Amygdala (tissue), 56 donors: ENCODE measurements around the gene KCTD7.
"Not testable (repeated sequence)": the region's sequence is repeated elsewhere in the genome, so short reads cannot be mapped to it uniquely, and the experiment has no call there.

Experiments used
- DNase-seq, 56 donors: peaks; one replicate each; lab custom pipeline; 2025; lab: John Stamatoyannopoulos, UW

Gene KCTD7

GRCh38 chr7:66628361-66629221 lies at the start of gene KCTD7:
TSS of gene KCTD7 (plus strand) at chr7:66628881. CDS start at chr7:66629065, 184 bp downstream.
- DNase-seq = peak; percentile 51 to 100 (median 98)

GRCh38 chr7:66580380-66580779 lies 48.3 kb upstream of the KCTD7 start:
- not testable (repeated sequence) for DNase-seq

- not testable (repeated sequence) for DNase-seq
Measured at GRCh38 chr7:66582816-66583489, 45.7 kb upstream of the KCTD7 start.

GRCh38 chr7:66583490-66584110 lies 45.1 kb upstream of the KCTD7 start:
- no peak for DNase-seq

DNA sequence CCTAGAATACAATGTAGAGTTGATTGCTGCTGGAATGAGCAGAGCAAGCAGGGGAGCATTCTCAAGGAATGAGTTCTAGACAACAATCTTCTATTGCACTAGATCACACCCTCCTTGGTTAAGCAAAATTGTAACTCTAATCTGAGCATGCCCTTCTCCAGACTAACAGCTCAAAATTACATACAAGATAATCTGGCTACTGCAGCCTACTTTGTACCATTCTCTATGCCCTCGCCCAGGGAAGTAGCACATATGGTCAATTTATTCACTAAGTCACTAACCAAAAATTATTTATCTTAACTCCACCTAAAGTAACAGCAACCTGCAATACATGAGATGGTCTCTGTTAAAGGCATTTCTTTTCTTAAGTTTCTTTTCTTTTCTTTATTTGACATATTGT lies 42.5 kb upstream of the KCTD7 start:
- no peak for DNase-seq

- not testable (repeated sequence) for DNase-seq
Measured at GRCh38 chr7:66588226-66588625, 40.5 kb upstream of the KCTD7 start.

DNA sequence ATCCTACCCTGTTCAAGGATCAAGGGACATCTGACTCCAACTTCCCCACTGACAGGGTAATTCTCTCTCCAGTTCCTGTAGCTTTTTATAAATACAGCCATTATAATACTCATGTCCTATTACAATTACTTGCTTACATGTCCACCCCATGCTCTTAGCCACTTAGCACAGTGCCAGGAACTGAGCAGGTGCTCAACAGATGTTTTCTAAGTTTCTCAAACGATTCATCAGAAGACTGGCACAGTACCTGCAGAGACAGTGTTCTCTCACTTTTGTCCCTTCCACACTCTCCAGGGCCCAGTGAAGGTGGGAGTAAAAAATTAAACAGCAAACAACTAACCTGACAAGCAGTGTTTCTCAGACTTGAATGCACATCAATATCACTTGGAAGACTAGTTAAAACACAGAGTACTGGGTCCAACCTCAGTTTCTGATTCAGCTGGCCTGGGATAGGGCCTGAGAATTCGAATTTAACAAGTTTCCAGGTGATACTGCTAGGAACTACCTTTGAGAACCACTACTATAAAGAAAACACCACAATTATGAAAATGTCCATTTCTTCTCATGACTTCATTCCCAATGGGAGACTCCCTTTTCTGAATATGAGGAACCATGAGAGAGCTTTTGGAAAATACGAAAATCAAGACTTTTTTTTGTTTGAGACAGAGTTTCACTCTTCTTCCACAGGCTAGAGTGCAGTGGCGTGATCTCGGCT lies 39.7 kb upstream of the KCTD7 start:
- DNase-seq = not testable (repeated sequence)

DNA sequence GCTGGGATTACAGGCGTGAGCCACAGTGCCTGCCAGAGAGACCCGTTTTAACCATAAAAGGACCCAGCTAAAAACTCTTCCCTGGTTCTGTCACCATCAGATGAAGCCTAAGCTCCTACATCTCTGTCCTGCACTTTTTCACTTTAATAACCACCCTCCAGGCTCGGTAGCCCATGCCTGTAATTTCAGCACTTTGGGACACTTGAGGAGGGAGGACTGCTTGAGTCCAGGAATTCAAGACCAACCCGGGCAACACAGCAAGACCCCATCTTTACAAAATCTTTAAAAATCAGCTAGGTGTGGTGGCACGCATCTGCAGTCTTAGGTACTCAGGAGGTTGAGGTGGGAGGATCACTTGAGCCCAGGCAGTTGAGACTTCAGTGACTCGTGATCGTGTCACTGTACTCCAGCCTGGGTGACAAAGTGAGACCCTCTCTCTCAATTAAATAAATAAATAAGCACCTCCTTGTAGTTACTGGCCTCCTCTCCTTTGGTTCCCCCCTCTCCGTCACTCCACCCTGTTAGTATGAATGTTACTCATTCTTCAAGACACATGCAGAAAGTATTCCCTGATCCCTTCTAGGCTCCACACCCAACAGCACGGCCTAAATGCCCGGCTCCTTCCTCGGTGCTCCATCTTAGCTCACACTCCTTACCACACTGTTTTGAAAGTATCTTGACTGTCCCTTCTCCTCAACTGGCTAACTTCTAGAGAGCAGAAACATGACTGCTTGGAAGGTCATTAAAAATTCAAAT lies 38.2 kb upstream of the KCTD7 start:
- DNase-seq = not testable (repeated sequence)

DNA sequence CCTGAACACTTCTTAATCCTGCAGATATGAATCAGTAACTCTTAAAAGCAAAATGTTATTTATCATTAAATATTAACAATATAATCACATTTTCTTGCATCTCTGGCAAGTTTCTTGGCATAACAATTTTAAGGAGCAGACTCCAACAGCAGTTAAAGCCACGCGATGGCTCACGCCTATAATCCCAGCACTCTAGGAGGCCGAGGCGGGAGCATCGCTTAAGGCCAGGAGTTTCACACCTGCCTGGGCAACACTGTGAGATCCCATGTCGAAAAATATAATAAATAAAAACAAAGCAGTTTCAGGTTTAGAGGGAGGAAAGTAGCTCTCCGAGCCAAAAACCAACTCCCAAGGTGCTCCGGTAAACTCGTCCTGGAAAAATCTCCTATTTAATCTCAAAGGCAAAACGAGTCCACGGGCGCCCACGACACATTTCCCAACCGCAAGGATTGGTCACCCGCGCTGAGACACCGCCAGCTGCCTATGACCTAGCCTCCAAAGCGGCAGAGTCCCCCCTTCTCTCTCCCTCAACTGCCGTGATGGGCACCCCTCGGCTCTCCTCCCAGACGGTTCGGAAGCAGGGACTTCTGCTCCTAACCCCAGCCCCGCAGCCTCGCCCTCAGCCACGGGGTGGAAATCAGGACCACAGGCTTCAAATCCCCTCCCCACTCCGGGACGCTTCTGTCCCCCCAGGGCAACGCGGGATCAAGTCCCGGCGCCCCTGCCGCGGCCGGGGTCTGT lies 37.5 kb upstream of the KCTD7 start:
- peak in 4 of 56 donors; percentile 19 to 40 (median 34) for DNase-seq

- peak; percentile 27 to 93 (median 81) for DNase-seq
Measured at GRCh38 chr7:66591799-66592596, 36.7 kb upstream of the KCTD7 start.

DNA sequence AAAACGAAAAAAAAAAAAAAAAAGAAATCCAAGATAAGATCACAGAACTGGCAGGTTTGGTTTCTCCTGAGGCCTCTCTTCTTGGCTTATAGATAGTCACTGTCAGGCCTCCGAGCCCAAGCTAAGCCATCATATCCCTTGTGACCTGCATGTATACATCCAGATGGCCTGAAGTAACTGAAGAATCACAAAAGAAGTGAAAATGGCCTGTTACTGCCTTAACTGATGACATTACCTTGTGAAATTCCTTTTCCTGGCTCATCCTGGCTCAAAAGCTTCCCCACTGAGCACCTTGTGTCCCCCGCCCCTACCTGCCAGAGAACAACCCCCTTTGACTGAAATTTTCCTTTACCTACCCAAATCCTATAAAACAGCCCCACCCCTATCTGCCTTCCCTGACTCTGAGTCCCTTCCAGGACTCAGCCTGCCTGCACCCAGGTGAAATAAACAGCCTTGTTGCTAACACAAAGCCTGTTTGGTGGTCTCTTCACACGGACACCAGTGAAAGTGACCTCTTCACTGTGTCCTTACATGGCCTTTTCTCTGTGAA lies 36.0 kb upstream of the KCTD7 start:
- DNase-seq = not testable (repeated sequence)

GRCh38 chr7:66594082-66594481 lies 34.6 kb upstream of the KCTD7 start:
- not testable (repeated sequence) for DNase-seq

DNA sequence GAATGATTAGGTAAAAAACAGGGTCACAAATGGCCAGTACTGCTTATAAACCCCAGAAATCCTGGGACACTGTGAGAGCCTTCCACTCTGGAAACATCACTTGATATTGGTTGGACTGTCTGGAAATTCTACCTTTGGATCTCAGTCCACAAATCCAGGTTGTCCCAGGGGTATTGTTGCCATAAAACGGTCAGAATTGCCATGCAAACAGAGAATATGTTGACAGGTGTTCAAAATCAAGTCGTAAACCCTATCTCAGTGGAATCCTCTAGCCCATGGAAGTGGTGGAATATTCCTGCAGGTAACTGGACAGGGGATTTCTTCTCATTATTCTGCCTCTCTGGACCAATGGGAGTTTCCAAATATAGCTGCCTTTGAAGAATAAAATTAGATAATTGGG lies 31.2 kb upstream of the KCTD7 start:
- no peak for DNase-seq

DNA sequence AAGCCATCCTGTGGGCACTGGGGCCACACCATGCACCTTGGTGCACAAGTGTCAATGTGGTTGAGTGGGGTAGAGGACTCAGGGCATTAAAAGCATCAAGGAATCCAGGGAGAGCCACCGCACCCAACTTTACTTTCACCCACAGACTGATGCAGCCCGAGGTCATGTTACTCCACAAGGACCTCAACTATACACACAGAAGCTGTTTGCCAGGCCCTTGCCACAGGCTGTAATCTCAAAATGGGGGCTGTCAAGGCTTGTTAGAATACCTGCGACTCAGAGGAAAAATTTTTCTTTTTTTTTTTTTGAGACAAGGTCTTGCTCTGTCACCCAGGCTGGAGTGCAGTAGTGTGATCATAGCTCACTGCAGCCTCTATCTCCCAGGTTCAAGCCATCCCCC lies 26.5 kb upstream of the KCTD7 start:
- DNase-seq = no peak

DNA sequence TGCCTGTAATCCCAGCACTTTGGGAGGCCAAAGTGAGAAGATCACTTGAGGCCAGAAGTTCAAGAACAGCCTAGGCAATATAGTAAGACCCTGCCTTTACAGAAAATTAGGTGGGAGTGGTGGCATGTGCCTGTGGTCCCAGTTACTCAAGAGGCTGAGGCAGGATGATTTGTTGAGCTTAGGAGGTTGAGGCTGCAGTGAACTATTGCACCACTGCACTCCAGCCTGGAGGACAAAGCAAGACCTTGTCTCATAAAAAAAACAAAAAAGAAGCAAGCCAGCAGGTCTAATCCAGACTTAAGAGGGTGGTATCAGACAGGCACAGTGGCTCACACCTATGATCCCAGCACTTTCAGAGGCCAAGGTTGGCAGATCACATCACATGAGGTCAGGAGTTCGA lies 24.5 kb upstream of the KCTD7 start:
- DNase-seq = no peak

DNA sequence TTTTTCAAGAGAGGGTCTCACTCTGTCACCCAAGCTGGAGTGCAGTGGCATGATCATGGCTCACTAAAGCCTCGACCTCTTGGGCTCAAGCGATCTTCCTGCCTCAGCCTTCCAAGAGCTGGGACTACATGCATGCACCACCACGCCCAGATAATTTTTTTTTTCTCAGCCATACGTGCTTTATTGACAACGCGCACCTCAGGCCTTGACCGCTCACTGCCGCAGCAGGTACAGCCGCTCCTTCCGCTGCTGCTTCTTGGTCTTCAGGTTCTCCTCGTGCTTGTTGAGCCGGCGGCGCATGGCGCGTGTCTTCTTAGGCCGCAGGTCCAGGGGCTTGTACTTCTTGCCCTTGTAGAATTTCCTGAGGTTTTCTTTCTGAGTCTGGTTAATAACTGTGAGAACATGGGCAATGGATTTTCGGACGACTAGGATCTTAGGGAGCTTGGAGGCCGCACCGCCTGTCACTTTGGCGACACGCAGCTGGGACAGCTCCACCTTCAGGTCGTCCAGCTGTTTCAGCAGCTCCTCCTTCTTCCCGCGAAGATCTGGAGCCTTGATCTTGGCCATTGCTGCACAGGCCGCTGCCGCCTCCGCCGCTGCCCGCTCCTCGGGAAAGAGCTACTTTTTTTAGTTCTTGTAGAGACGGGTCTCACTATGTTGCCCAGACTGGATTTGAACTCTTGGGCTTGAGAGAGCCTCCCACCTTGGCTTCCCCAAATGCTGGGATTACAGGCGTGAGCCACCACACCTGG lies 22.0 kb upstream of the KCTD7 start:
- DNase-seq = not testable (repeated sequence)

- DNase-seq = no peak
Measured at GRCh38 chr7:66609176-66609575, 19.5 kb upstream of the KCTD7 start.
